H9 (cell line): Measurements from ENCODE around the gene RPS6KB2. TPM values are rescaled to one million over a fixed set of nuclear protein-coding genes. Genes with fewer than 3 reads are reported as not detected.

ENCODE experiments used
- DNase-seq: peaks from one replicate; pipeline ENCODE4 v3.0.0-alpha.2; 2017
- H2AFZ ChIP-seq: one replicate; pipeline ENCODE4 v1.6.1; 2013; ENCODE audit warnings: mild to moderate bottlenecking, low read length, control low read depth, moderate library complexity
- H2AK5ac ChIP-seq: 2 replicates; pipeline ENCODE4 v1.6.1; 2013; ENCODE audit warnings: low read length, control low read depth, mixed read lengths; ENCODE audit not compliant: insufficient read length
- H2BK120ac ChIP-seq: one replicate; pipeline ENCODE4 v1.6.1; 2013; ENCODE audit warnings: low read depth, mild to moderate bottlenecking, low read length, control low read depth, inconsistent platforms; ENCODE audit not compliant: poor library complexity, severe bottlenecking
- H2BK12ac ChIP-seq: 2 replicates; pipeline ENCODE4 v1.6.1; 2013; ENCODE audit warnings: low read length, control low read depth, mixed read lengths, low read depth; ENCODE audit not compliant: insufficient read length
- H2BK15ac ChIP-seq: 2 replicates; pipeline ENCODE4 v1.6.1; 2013; ENCODE audit warnings: low read depth, low read length, control low read depth
- H2BK20ac ChIP-seq: one replicate; pipeline ENCODE4 v1.6.1; 2013; ENCODE audit warnings: low read depth, mild to moderate bottlenecking, low read length, control low read depth, inconsistent platforms; ENCODE audit not compliant: poor library complexity, severe bottlenecking
- H2BK5ac ChIP-seq: 2 replicates; pipeline ENCODE4 v1.6.1; 2013; ENCODE audit warnings: low read length, control low read depth, mixed read lengths; ENCODE audit not compliant: insufficient read length
- H3K14ac ChIP-seq: 2 replicates; pipeline ENCODE4 v1.6.1; 2013; ENCODE audit warnings: low read length, control low read depth; ENCODE audit not compliant: insufficient read depth
- H3K18ac ChIP-seq: 2 replicates; pipeline ENCODE4 v1.6.1; 2013; ENCODE audit warnings: low read depth, mild to moderate bottlenecking, mixed read lengths, low read length, control low read depth; ENCODE audit not compliant: insufficient read length
- H3K23ac ChIP-seq: 2 replicates; pipeline ENCODE4 v1.6.1; 2013; ENCODE audit warnings: low read length, control low read depth, mixed read lengths, low read depth; ENCODE audit not compliant: insufficient read length
- H3K23me2 ChIP-seq: 2 replicates; pipeline ENCODE4 v1.6.1; 2013; ENCODE audit warnings: low read depth, mild to moderate bottlenecking, mixed read lengths, low read length, control low read depth; ENCODE audit not compliant: insufficient read length, poor library complexity, severe bottlenecking
- H3K27ac ChIP-seq: 2 replicates; pipeline ENCODE4 v1.5.1; 2013; ENCODE audit warnings: low read length, control low read depth, mixed read lengths, low read depth; ENCODE audit not compliant: insufficient read length
- H3K27me3 ChIP-seq: 2 replicates; pipeline ENCODE4 v1.6.1; 2013; ENCODE audit warnings: low read length, control low read depth, inconsistent platforms; ENCODE audit not compliant: insufficient read depth
- H3K4ac ChIP-seq: 2 replicates; pipeline ENCODE4 v1.6.1; 2013; ENCODE audit warnings: low read depth, mild to moderate bottlenecking, control low read depth, inconsistent platforms, low read length, moderate library complexity
- H3K4me1 ChIP-seq: 2 replicates; pipeline ENCODE4 v1.6.1; 2013; ENCODE audit warnings: low read length, control low read depth, inconsistent platforms; ENCODE audit not compliant: insufficient read depth
- H3K4me2 ChIP-seq: 2 replicates; pipeline ENCODE4 v1.6.1; 2013; ENCODE audit warnings: low read length, control low read depth, mixed read lengths; ENCODE audit not compliant: insufficient read length, insufficient read depth
- H3K56ac ChIP-seq: 2 replicates; pipeline ENCODE4 v1.6.1; 2013; ENCODE audit warnings: low read depth, mild to moderate bottlenecking, mixed read lengths, low read length, control low read depth; ENCODE audit not compliant: insufficient read length
- H3K79me1 ChIP-seq: 2 replicates; pipeline ENCODE4 v1.6.1; 2013; ENCODE audit warnings: low read depth, mild to moderate bottlenecking, moderate library complexity, low read length, control low read depth, inconsistent platforms; ENCODE audit not compliant: insufficient read depth, poor library complexity, severe bottlenecking
- H3K79me2 ChIP-seq: 2 replicates; pipeline ENCODE4 v1.6.1; 2013; ENCODE audit warnings: low read length, control low read depth, inconsistent platforms; ENCODE audit not compliant: insufficient read depth
- H3K9ac ChIP-seq: 2 replicates; pipeline ENCODE4 v1.6.1; 2013; ENCODE audit warnings: low read length, control low read depth, mixed read lengths; ENCODE audit not compliant: insufficient read length; ENCODE audit errors: extremely low read depth
- H3K9me3 ChIP-seq: one replicate; pipeline ENCODE4 v1.6.1; 2013; ENCODE audit warnings: low read depth, low read length, inconsistent platforms; ENCODE audit not compliant: control insufficient read depth
- H3T11ph ChIP-seq: one replicate; pipeline ENCODE4 v1.6.1; 2013; ENCODE audit warnings: mild to moderate bottlenecking, low read length, control low read depth, inconsistent platforms
- H4K20me1 ChIP-seq: one replicate; pipeline ENCODE4 v1.6.1; 2013; ENCODE audit not compliant: control insufficient read depth, insufficient read length, insufficient read depth
- H4K5ac ChIP-seq: 2 replicates; pipeline ENCODE4 v1.6.1; 2013; ENCODE audit warnings: low read depth, mild to moderate bottlenecking, mixed read lengths, low read length, control low read depth; ENCODE audit not compliant: insufficient read length
- H4K8ac ChIP-seq: replicated peaks from 2 replicates; pipeline ENCODE4 v1.6.1; 2013; ENCODE audit warnings: low read length, control low read depth, mixed read lengths, low read depth; ENCODE audit not compliant: insufficient read length
- H4K91ac ChIP-seq: 2 replicates; pipeline ENCODE4 v1.6.1; 2013; ENCODE audit warnings: low read depth, mild to moderate bottlenecking, moderate library complexity, mixed read lengths, low read length, control low read depth; ENCODE audit not compliant: insufficient read length
- H3K27ac Mint-ChIP-seq, 3 experiments: 2 replicates in 2 of 3; 3 replicates in 1 of 3; pipeline ENCODE4 v1.8.0; 2020 to 2021; ENCODE audit warnings: mixed read lengths in 3 of 3, mild to moderate bottlenecking in 1 of 3, moderate library complexity in 1 of 3
- H3K27me3 Mint-ChIP-seq: 2 replicates; pipeline ENCODE4 v1.8.0; 2021; ENCODE audit warnings: low read depth, mild to moderate bottlenecking, moderate library complexity, mixed read lengths
- H3K36me3 Mint-ChIP-seq, 3 experiments: 2 replicates in 2 of 3; 3 replicates in 1 of 3; pipeline ENCODE4 v1.8.0; 2020 to 2021; ENCODE audit warnings: low read depth in 3 of 3, mixed read lengths in 3 of 3; ENCODE audit not compliant: insufficient read depth in 1 of 3
- H3K4me1 Mint-ChIP-seq, 2 experiments: 2 replicates each; pipeline ENCODE4 v1.8.0; 2020; ENCODE audit warnings: mixed read lengths in 2 of 2
- H3K4me3 Mint-ChIP-seq, 2 experiments: 2 replicates in 1 of 2; 3 replicates in 1 of 2; pipeline ENCODE4 v1.8.0; 2020 to 2021; ENCODE audit warnings: mild to moderate bottlenecking in 2 of 2, mixed read lengths in 2 of 2, moderate library complexity in 1 of 2
- H3K9me3 Mint-ChIP-seq, 2 experiments: 2 replicates in 1 of 2; 3 replicates in 1 of 2; pipeline ENCODE4 v1.8.0; 2020; ENCODE audit warnings: mild to moderate bottlenecking in 2 of 2, mixed read lengths in 2 of 2, moderate library complexity in 1 of 2
- WGBS: extraction: QIAGEN DNeasy Blood & Tissue Kit; methylation state at CpG from one replicate; pipeline ENCODE4 v1.1.7; 2013; ENCODE audit warnings: missing lambda C conversion rate, low lambda C conversion rate, mixed read lengths; ENCODE audit not compliant: insufficient read length; ENCODE audit errors: extremely low coverage; 5-methylcytosine and 5-hydroxymethylcytosine counted together
- total RNA-seq: library from RNA; stranded (reverse); gene quantifications from 2 replicates; pipeline ENCODE4 v1.2.1, GENCODE V29; 2021
- TF ChIP-seq, protein P1 (sequence below): fragments of 200-600 bp; sonication (generic); conservative IDR thresholded peaks from 3 replicates; pipeline ENCODE4 v1.8.0; 2021; ENCODE audit warnings: antibody characterized with exemption, mild to moderate bottlenecking

RPS6KB2 gene
- total RNA-seq, 1 experiment from 2014 or later, result 51.7 TPM

DNA sequence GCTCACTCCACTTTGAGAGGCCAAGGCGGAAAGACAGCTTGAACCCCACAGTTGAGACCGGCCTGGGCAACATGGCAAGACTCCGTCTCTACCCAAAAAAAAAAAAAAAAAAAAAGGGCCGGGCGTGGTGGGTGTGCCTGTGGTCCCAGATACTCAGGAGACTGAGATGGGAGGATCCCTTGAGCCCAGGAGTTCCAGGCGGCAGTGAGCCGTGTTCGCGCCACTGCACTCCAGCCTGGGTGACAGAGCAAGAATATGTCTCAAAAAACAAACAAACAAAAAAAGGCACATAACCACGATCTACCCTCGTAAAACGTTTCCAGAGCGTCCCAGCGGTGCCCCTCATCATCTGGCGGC lies 37.4 kb upstream of the RPS6KB2 start:
- Histone ChIP-seq H3T11ph (no peak overlapping the region), H2AFZ (no peak overlapping the region), H2BK15ac (no peak overlapping the region), H3K14ac (no peak overlapping the region), H4K91ac (no peak overlapping the region), H2BK20ac (no peak overlapping the region), H4K5ac (no peak overlapping the region), H3K23me2 (peaks cover 13% of the 10 kb centered on the region), H2AK5ac (no peak overlapping the region), H3K18ac (no peak overlapping the region), H2BK120ac (no peak overlapping the region), H4K20me1 (no peaks in the 10 kb centered on the region), H3K23ac (no peak overlapping the region), H3K4me1 (no peaks in the 10 kb centered on the region; the same call in 1 of the 2 replicates), H3K79me1 (no peaks in the 10 kb centered on the region), H3K27me3 (no peaks in the 10 kb centered on the region), H3K56ac (no peak overlapping the region), H3K9me3 (no peaks in the 10 kb centered on the region), H3K4ac (no peak overlapping the region), H3K79me2 (no peaks in the 10 kb centered on the region), H3K4me2 (peak overlapping the region; percentile 88), H2BK5ac (no peak overlapping the region), H3K9ac (peak overlapping the region; percentile 53), H3K27ac (no peak overlapping the region), H4K8ac (no peak overlapping the region), H2BK12ac (no peak overlapping the region)
- no CpG with 5 or more reads among the region's 15 CpGs for WGBS
- H3K27ac Mint-ChIP-seq, result peak overlapping the region; percentile 4 to 97 (median 41); a peak in 5 of 7 replicates
- TF ChIP-seq, protein P1, sequence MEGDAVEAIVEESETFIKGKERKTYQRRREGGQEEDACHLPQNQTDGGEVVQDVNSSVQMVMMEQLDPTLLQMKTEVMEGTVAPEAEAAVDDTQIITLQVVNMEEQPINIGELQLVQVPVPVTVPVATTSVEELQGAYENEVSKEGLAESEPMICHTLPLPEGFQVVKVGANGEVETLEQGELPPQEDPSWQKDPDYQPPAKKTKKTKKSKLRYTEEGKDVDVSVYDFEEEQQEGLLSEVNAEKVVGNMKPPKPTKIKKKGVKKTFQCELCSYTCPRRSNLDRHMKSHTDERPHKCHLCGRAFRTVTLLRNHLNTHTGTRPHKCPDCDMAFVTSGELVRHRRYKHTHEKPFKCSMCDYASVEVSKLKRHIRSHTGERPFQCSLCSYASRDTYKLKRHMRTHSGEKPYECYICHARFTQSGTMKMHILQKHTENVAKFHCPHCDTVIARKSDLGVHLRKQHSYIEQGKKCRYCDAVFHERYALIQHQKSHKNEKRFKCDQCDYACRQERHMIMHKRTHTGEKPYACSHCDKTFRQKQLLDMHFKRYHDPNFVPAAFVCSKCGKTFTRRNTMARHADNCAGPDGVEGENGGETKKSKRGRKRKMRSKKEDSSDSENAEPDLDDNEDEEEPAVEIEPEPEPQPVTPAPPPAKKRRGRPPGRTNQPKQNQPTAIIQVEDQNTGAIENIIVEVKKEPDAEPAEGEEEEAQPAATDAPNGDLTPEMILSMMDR, result no peak
- H3K4me3 Mint-ChIP-seq, result peak overlapping the region; percentile 71 to 92
- no peaks in the 10 kb centered on the region; a peak in 1 of 5 replicates for H3K9me3 Mint-ChIP-seq
- H3K36me3 Mint-ChIP-seq, result peaks cover 7 to 18% (median 12%) of the 10 kb centered on the region in 3 experiments
- no peak for DNase-seq
- H3K4me1 Mint-ChIP-seq, result peaks cover 21 to 30% of the 10 kb centered on the region in 2 experiments
- peaks cover 1% of the 10 kb centered on the region; the same call in 1 of the 2 replicates for H3K27me3 Mint-ChIP-seq
